Esophagus muscularis mucosa (tissue), 4 donors: ENCODE measurements around the gene MEGF9. TPM values are rescaled to one million over a fixed set of nuclear protein-coding genes. Genes with fewer than 3 reads are reported as not detected.
A peak's percentile ranks its signal among the peaks of the same experiment; 100 is the strongest.

ENCODE experiments used
- DNase-seq: peaks from one replicate; pipeline ENCODE4 v3.0.0-alpha.2; 2017; ENCODE audit errors: extremely low spot score
- H3K27ac ChIP-seq, 4 donors: fragments of 200-600 bp; sonication (generic); replicated peaks in 1 of 4; 1 replicate in 3 of 4; 2 replicates in 1 of 4; pipeline ENCODE4 v1.5.1; 2016 to 2019; ENCODE audit warnings: mild to moderate bottlenecking in 1 of 4
- H3K27me3 ChIP-seq, 4 donors: fragments of 200-600 bp; sonication (generic); one replicate each; pipeline versions ENCODE4 v1.5.1 to v1.6.0; 2016 to 2019
- H3K36me3 ChIP-seq, 4 donors: fragments of 200-600 bp; sonication (generic); one replicate each; pipeline ENCODE4 v1.5.1; 2016 to 2019
- H3K4me1 ChIP-seq, 4 donors: fragments of 200-600 bp; sonication (generic); one replicate each; pipeline ENCODE4 v1.5.1; 2016 to 2019
- H3K4me3 ChIP-seq, 4 donors: fragments of 200-600 bp; sonication (generic); 1 replicate in 2 of 4; 2 replicates in 2 of 4; pipeline ENCODE4 v1.5.1; 2016 to 2019; ENCODE audit warnings: mild to moderate bottlenecking in 4 of 4, moderate library complexity in 1 of 4
- H3K9me3 ChIP-seq, 4 donors: fragments of 200-600 bp; sonication (generic); 1 replicate in 3 of 4; 2 replicates in 1 of 4; pipeline ENCODE4 v1.5.1; 2016 to 2019
- CTCF ChIP-seq, 3 experiments: fragments of 200-600 bp in 2 of 3; fragments of 450-650 bp in 1 of 3; sonication (generic) in 2 of 3; IDR thresholded peaks; one replicate each; pipeline ENCODE4 v1.5.1; 2017 to 2019; ENCODE audit warnings: antibody characterized with exemption in 3 of 3, mild to moderate bottlenecking in 2 of 3, moderate library complexity in 1 of 3
- EP300 ChIP-seq: sonication (generic); formaldehyde crosslinking; IDR thresholded peaks from one replicate; pipeline ENCODE4 v1.6.1; 2017; ENCODE audit warnings: antibody characterized with exemption
- POLR2A ChIP-seq: fragments of 450-650 bp; IDR thresholded peaks from one replicate; pipeline ENCODE4 v1.6.1; 2017; ENCODE audit warnings: antibody characterized with exemption, moderate library complexity, mild to moderate bottlenecking, low read depth
- POLR2AphosphoS5 ChIP-seq, 2 donors: sonication (generic); formaldehyde crosslinking; IDR thresholded peaks; one replicate each; pipeline ENCODE4 v1.6.1; 2017; ENCODE audit warnings: antibody characterized with exemption in 2 of 2
- WGBS: methylation state at CpG from one replicate; pipeline ENCODE4 v1.1.5; 2018; 5-methylcytosine and 5-hydroxymethylcytosine counted together
- intact Hi-C: fragments of 100-400 bp; cut with DNase I; formaldehyde crosslinking; loops from one replicate; pipeline ENCODE4 v1.15.1; 2023
- total RNA-seq, 4 donors: library from RNA; depleted of rRNA; stranded (reverse); fragments of >200 nt; gene quantifications; one replicate each; pipeline versions ENCODE4 v1.1.0 to v1.2.1, GENCODE V29; 2016

The MEGF9 gene
- total RNA-seq, 4 donors from 2014 or later = 17.1 to 23.1 (median 18.9) TPM

GRCh38 chr9:120757026-120757913 is 43.0 kb upstream of the MEGF9 start:
- H3K4me3 ChIP-seq = no peak overlapping the region
- H3K36me3 ChIP-seq = peaks cover 0 to 56% (median 19%) of the 10 kb centered on the region in 4 donors
- H3K27me3 ChIP-seq = no peaks in the 10 kb centered on the region
- intact Hi-C loops = loop anchor here (2.0 kb wide), 1 partner anchor 304 kb away; no protein-coding TSS in a partner anchor
- no peak overlapping the region for H3K27ac ChIP-seq
- 67% methylated on average over 6 of the region's 6 CpGs for WGBS
- H3K4me1 ChIP-seq = peaks cover 3 to 20% (median 9%) of the 10 kb centered on the region in 4 donors
- no peaks in the 10 kb centered on the region for H3K9me3 ChIP-seq
- DNase-seq = no peak
- no peak for TF ChIP-seq POLR2A
- no peak for TF ChIP-seq CTCF (IDR thresholded peaks at IDR 0.05)
- no peak for TF ChIP-seq EP300
- no peak for TF ChIP-seq POLR2AphosphoS5 (IDR thresholded peaks at IDR 0.05)

- H3K36me3 ChIP-seq = peaks cover 0 to 49% (median 12%) of the 10 kb centered on the region in 4 donors
- 4% methylated on average over 1 of the region's 1 CpG for WGBS
Observed at GRCh38 chr9:120756531-120756930, 42.3 kb upstream of the MEGF9 start.

GRCh38 chr9:120755810-120756434 is 41.7 kb upstream of the MEGF9 start:
- intact Hi-C loops = loop anchor here (2.0 kb wide), 1 partner anchor 305 kb away; no protein-coding TSS in a partner anchor
- WGBS = 21% methylated on average over 6 of the region's 6 CpGs
- Histone ChIP-seq H3K27ac (peak overlapping the region in 1 of 4 donors; percentile 8), H3K9me3 (no peaks in the 10 kb centered on the region), H3K4me1 (peaks cover 3 to 20% (median 9%) of the 10 kb centered on the region in 4 donors), H3K36me3 (peaks cover 0 to 43% (median 7%) of the 10 kb centered on the region in 4 donors), H3K4me3 (no peak overlapping the region), H3K27me3 (no peaks in the 10 kb centered on the region)
- TF ChIP-seq POLR2A (no peak), CTCF (IDR thresholded peaks at IDR 0.05) (peak; percentile 85 to 88 (median 87)), POLR2AphosphoS5 (IDR thresholded peaks at IDR 0.05) (no peak), EP300 (no peak)
- peak; percentile 93 for DNase-seq

More at GRCh38 chr9:120756531-120756930, 42.3 kb upstream of the MEGF9 start:
- intact Hi-C loops = loop anchor here (2.0 kb wide), 1 partner anchor 304 kb away; no protein-coding TSS in a partner anchor
- Histone ChIP-seq H3K27ac (peak overlapping the region in 1 of 4 donors; percentile 8), H3K4me3 (no peak overlapping the region), H3K27me3 (no peaks in the 10 kb centered on the region), H3K9me3 (no peaks in the 10 kb centered on the region), H3K4me1 (peaks cover 3 to 20% (median 9%) of the 10 kb centered on the region in 4 donors)
- no peak for TF ChIP-seq EP300
- no peak for TF ChIP-seq CTCF (IDR thresholded peaks at IDR 0.05)
- no peak for TF ChIP-seq POLR2A
- TF ChIP-seq POLR2AphosphoS5 (IDR thresholded peaks at IDR 0.05) = no peak
- no peak for DNase-seq

GRCh38 chr9:120755044-120755443 is 40.8 kb upstream of the MEGF9 start:
- peaks cover under 1 to 15% (median 7%) of the 10 kb centered on the region in 4 donors for H3K4me1 ChIP-seq
- peaks cover 0 to 34% (median 4%) of the 10 kb centered on the region in 4 donors for H3K36me3 ChIP-seq
- no peak for DNase-seq
- H3K4me3 ChIP-seq = no peak overlapping the region
- intact Hi-C loops = no loop called here
- no peaks in the 10 kb centered on the region for H3K9me3 ChIP-seq
- TF ChIP-seq CTCF (IDR thresholded peaks at IDR 0.05) (no peak), POLR2A (no peak), EP300 (no peak)
- H3K27ac ChIP-seq = no peak overlapping the region
- no peaks in the 10 kb centered on the region for H3K27me3 ChIP-seq
- WGBS = 89% methylated on average over 2 of the region's 2 CpGs
